ENCODE measurements around the gene ADGRF4.

GRCh38 chr6:47718571-47718970, 20.2 kb downstream of the ADGRF4 start:
- TF ChIP-seq CTCF (IDR thresholded peaks at IDR 0.05): no peak
- TF ChIP-seq POLR2A (IDR thresholded peaks at IDR 0.05): no peak
